HG03378 (cell line): Measurements from ENCODE around the gene IQGAP3.
"Not testable (repeated sequence)": the region's sequence is repeated elsewhere in the genome, so short reads cannot be mapped to it uniquely, and the experiment has no call there.

ENCODE experiments used
- ATAC-seq: cut with Tn5 transposase; IDR thresholded peaks from one replicate; pipeline ENCODE4 v1.9.1; 2021; ENCODE audit warnings: mild to moderate bottlenecking, moderate library complexity; ENCODE audit not compliant: unreplicated experiment

IQGAP3 gene

GRCh38 chr1:156595016-156595415 lies 22.7 kb upstream of the IQGAP3 start:
- ATAC-seq = no peak

- ATAC-seq = no peak
These were observed 21.8 kb upstream of the IQGAP3 start for GRCh38 chr1:156594190-156594589.

GRCh38 chr1:156593661-156593989 lies 21.3 kb upstream of the IQGAP3 start:
- ATAC-seq = no peak

- ATAC-seq = no peak
These were observed 20.7 kb upstream of the IQGAP3 start for GRCh38 chr1:156592910-156593660.

GRCh38 chr1:156592158-156592909 lies 20.0 kb upstream of the IQGAP3 start:
- no peak for ATAC-seq

- no peak for ATAC-seq
These were observed 19.2 kb upstream of the IQGAP3 start, which contains the start of gene NAXE for GRCh38 chr1:156591432-156592157. Gene NAXE, plus strand, starts transcription at chr1:156591776. Its CDS starts 29 bp downstream, at chr1:156591805.

- ATAC-seq = no peak
These were observed 18.7 kb upstream of the IQGAP3 start for GRCh38 chr1:156591181-156591431.

- ATAC-seq = no peak
These were observed 18.2 kb upstream of the IQGAP3 start for GRCh38 chr1:156590326-156591180.

- no peak for ATAC-seq
These were observed 17.2 kb upstream of the IQGAP3 start for GRCh38 chr1:156589546-156589945.

- ATAC-seq = not testable (repeated sequence)
These were observed 15.6 kb upstream of the IQGAP3 start for GRCh38 chr1:156587927-156588326.

GRCh38 chr1:156586892-156587477 lies 14.6 kb upstream of the IQGAP3 start:
- no peak for ATAC-seq

GRCh38 chr1:156586323-156586722 lies 14.0 kb upstream of the IQGAP3 start:
- ATAC-seq = no peak

GRCh38 chr1:156584813-156585212 lies 12.4 kb upstream of the IQGAP3 start:
- ATAC-seq = no peak

- ATAC-seq = no peak
These were observed 11.7 kb upstream of the IQGAP3 start for GRCh38 chr1:156583821-156584622.

- ATAC-seq = no peak
These were observed 10.1 kb upstream of the IQGAP3 start for GRCh38 chr1:156582388-156583017.

GRCh38 chr1:156581661-156582387 lies 9.5 kb upstream of the IQGAP3 start:
- ATAC-seq = no peak

- ATAC-seq = no peak
These were observed 7.1 kb upstream of the IQGAP3 start, which contains the start of gene TTC24 for GRCh38 chr1:156579472-156579871. Gene TTC24, plus strand, starts transcription at chr1:156579723. Its CDS starts 1,642 bp downstream, at chr1:156581365.

GRCh38 chr1:156578055-156578454 lies 5.7 kb upstream of the IQGAP3 start:
- ATAC-seq = no peak

- ATAC-seq = no peak
These were observed 5.2 kb upstream of the IQGAP3 start for GRCh38 chr1:156577550-156577949.
